MM.1S (cell line): ENCODE measurements around the gene PKD1.

ENCODE experiments used
- DNase-seq: peaks from one replicate; pipeline ENCODE4 v3.0.0-alpha.2; 2015
- H2AFZ ChIP-seq: fragments of 300-600 bp; sonication (generic); 2 replicates; pipeline ENCODE4 v1.6.0; 2016; ENCODE audit warnings: antibody characterized with exemption, low read length
- H3F3A ChIP-seq: fragments of 300-600 bp; sonication (generic); 2 replicates; pipeline ENCODE4 v1.6.1; 2016; ENCODE audit warnings: mild to moderate bottlenecking, antibody characterized with exemption, low read length, moderate library complexity, mixed read lengths; ENCODE audit not compliant: insufficient read depth
- H3K27ac ChIP-seq: fragments of 300-600 bp; sonication (generic); 2 replicates; pipeline ENCODE4 v1.5.1; 2016; ENCODE audit warnings: mild to moderate bottlenecking, low read length
- H3K27me3 ChIP-seq: fragments of 300-600 bp; sonication (generic); replicated peaks from 2 replicates; pipeline ENCODE4 v1.6.0; 2016; ENCODE audit warnings: low read length; ENCODE audit not compliant: insufficient read depth
- H3K36me3 ChIP-seq: fragments of 300-600 bp; sonication (generic); replicated peaks from 2 replicates; pipeline ENCODE4 v1.6.1; 2016; ENCODE audit warnings: mild to moderate bottlenecking, low read length, mixed read lengths; ENCODE audit not compliant: insufficient read depth
- H3K4me1 ChIP-seq: fragments of 300-600 bp; sonication (generic); 2 replicates; pipeline ENCODE4 v1.6.1; 2016; ENCODE audit warnings: low read length, mixed read lengths
- H3K4me2 ChIP-seq: fragments of 300-600 bp; sonication (generic); 2 replicates; pipeline ENCODE4 v1.6.0; 2016; ENCODE audit warnings: low read depth, low read length
- H3K4me3 ChIP-seq: fragments of 300-600 bp; sonication (generic); 2 replicates; pipeline ENCODE4 v1.5.1; 2016; ENCODE audit warnings: low read length, mixed read lengths
- H3K79me2 ChIP-seq: fragments of 300-600 bp; sonication (generic); 2 replicates; pipeline ENCODE4 v1.6.1; 2016; ENCODE audit warnings: mixed run types, low read length, mixed read lengths
- H3K9ac ChIP-seq: fragments of 300-600 bp; sonication (generic); 2 replicates; pipeline ENCODE4 v1.6.1; 2016; ENCODE audit warnings: low read length, mixed read lengths
- H3K9me2 ChIP-seq: fragments of 300-600 bp; sonication (generic); replicated peaks from 2 replicates; pipeline ENCODE4 v1.6.1; 2016; ENCODE audit warnings: mild to moderate bottlenecking, low read length, mixed read lengths; ENCODE audit not compliant: insufficient read depth
- H3K9me3 ChIP-seq: fragments of 300-600 bp; sonication (generic); replicated peaks from 2 replicates; pipeline ENCODE4 v1.6.1; 2016; ENCODE audit warnings: mild to moderate bottlenecking, low read length, mixed read lengths; ENCODE audit not compliant: insufficient read depth
- H4K20me1 ChIP-seq: fragments of 300-600 bp; sonication (generic); 2 replicates; pipeline ENCODE4 v1.6.1; 2016; ENCODE audit warnings: mild to moderate bottlenecking, low read length, moderate library complexity, mixed read lengths; ENCODE audit not compliant: insufficient read depth
- CTCF ChIP-seq: fragments of 300-600 bp; sonication (generic); IDR thresholded peaks from 2 replicates; pipeline ENCODE4 v1.5.1; 2016; ENCODE audit warnings: antibody characterized with exemption, low read length, mixed read lengths
- EZH2 ChIP-seq: fragments of 300-600 bp; sonication (generic); optimal IDR thresholded peaks from 2 replicates; pipeline ENCODE3; 2017; ENCODE audit warnings: low read depth, mild to moderate bottlenecking, antibody characterized with exemption, low read length, mixed read lengths
- EZH2phosphoT487 ChIP-seq: fragments of 300-600 bp; sonication (generic); IDR thresholded peaks from 2 replicates; pipeline ENCODE4 v1.6.1; 2018; ENCODE audit warnings: antibody characterized with exemption, low read length

PKD1 gene

GRCh38 chr16:2046893-2047329 is 88.8 kb downstream of the PKD1 start:
- Histone ChIP-seq H3K36me3 (no peaks in the 10 kb centered on the region), H3K9me3 (no peaks in the 10 kb centered on the region), H3K79me2 (peaks cover 25% of the 10 kb centered on the region), H3K4me2 (peak overlapping the region; percentile 88), H3K4me1 (peaks cover 4% of the 10 kb centered on the region), H3K9me2 (no peaks in the 10 kb centered on the region), H3F3A (no peaks in the 10 kb centered on the region), H3K27me3 (no peaks in the 10 kb centered on the region), H3K4me3 (peak overlapping the region; percentile 89), H2AFZ (peak overlapping the region; percentile 88), H3K9ac (peak overlapping the region; percentile 65; the same call in 1 of the 2 replicates), H4K20me1 (no peaks in the 10 kb centered on the region), H3K27ac (no peak overlapping the region)
- DNase-seq, result no peak
- TF ChIP-seq CTCF (no peak), EZH2 (no peak), EZH2phosphoT487 (no peak)

- peaks cover 25% of the 10 kb centered on the region for H3K79me2 ChIP-seq
- no peaks in the 10 kb centered on the region for H3K9me2 ChIP-seq
- no peaks in the 10 kb centered on the region for H3K27me3 ChIP-seq
- no peaks in the 10 kb centered on the region for H3K36me3 ChIP-seq
- no peaks in the 10 kb centered on the region for H3F3A ChIP-seq
- no peak overlapping the region for H3K27ac ChIP-seq
- peaks cover 4% of the 10 kb centered on the region for H3K4me1 ChIP-seq
- H3K9me3 ChIP-seq, result no peaks in the 10 kb centered on the region
- TF ChIP-seq EZH2phosphoT487 (no peak), CTCF (no peak), EZH2 (no peak)
- H4K20me1 ChIP-seq, result no peaks in the 10 kb centered on the region
- peak overlapping the region; percentile 88; the same call in 1 of the 2 replicates for H3K4me2 ChIP-seq
- DNase-seq, result no peak
- H3K4me3 ChIP-seq, result no peak overlapping the region
- H3K9ac ChIP-seq, result no peak overlapping the region
- H2AFZ ChIP-seq, result no peak overlapping the region
These were observed 89.5 kb downstream of the PKD1 start for GRCh38 chr16:2045965-2046892.

GRCh38 chr16:2044541-2044940 is 91.2 kb downstream of the PKD1 start:
- Histone ChIP-seq H4K20me1 (no peaks in the 10 kb centered on the region), H3K27me3 (no peaks in the 10 kb centered on the region), H3F3A (no peaks in the 10 kb centered on the region), H2AFZ (no peak overlapping the region), H3K79me2 (peaks cover 22% of the 10 kb centered on the region), H3K4me3 (no peak overlapping the region), H3K9me2 (no peaks in the 10 kb centered on the region), H3K9me3 (no peaks in the 10 kb centered on the region), H3K27ac (no peak overlapping the region), H3K9ac (no peak overlapping the region), H3K4me1 (peaks cover 4% of the 10 kb centered on the region), H3K4me2 (no peak overlapping the region), H3K36me3 (no peaks in the 10 kb centered on the region)
- TF ChIP-seq CTCF (no peak), EZH2 (no peak), EZH2phosphoT487 (no peak)
- DNase-seq, result no peak
